HEK293 (cell line): Measurements from ENCODE around the gene NUP153.

Experiments used
- BCL6B ChIP-seq: fragments of 450-650 bp; formaldehyde crosslinking; IDR thresholded peaks from 2 replicates; pipeline ENCODE4 v1.5.1; 2017; ENCODE audit warnings: missing biosample characterization, missing genetic modification characterization
- ELK4 ChIP-seq: IDR thresholded peaks from 2 replicates; pipeline ENCODE4 v1.6.1; 2011; ENCODE audit warnings: mild to moderate bottlenecking, low read depth, low read length, borderline replicate concordance
- HOXD13 ChIP-seq: sonication (generic); formaldehyde crosslinking; IDR thresholded peaks from 2 replicates; pipeline ENCODE4 v1.8.0; 2022; ENCODE audit warnings: missing genetic modification reagents, borderline replicate concordance
- INSM2 ChIP-seq: fragments of 450-650 bp; formaldehyde crosslinking; IDR thresholded peaks from 2 replicates; pipeline ENCODE4 v1.5.1; 2016; ENCODE audit warnings: missing biosample characterization, missing genetic modification characterization
- KLF17 ChIP-seq: fragments of 450-650 bp; formaldehyde crosslinking; IDR thresholded peaks from 2 replicates; pipeline ENCODE4 v1.5.1; 2016; ENCODE audit warnings: missing biosample characterization, missing genetic modification characterization
- KLF9 ChIP-seq: fragments of 450-650 bp; formaldehyde crosslinking; IDR thresholded peaks from 2 replicates; pipeline ENCODE4 v1.5.1; 2016; ENCODE audit warnings: missing biosample characterization, missing genetic modification characterization, low read depth
- MEIS1 ChIP-seq: sonication (generic); formaldehyde crosslinking; IDR thresholded peaks from 2 replicates; pipeline ENCODE4 v1.8.1; 2022; ENCODE audit warnings: missing genetic modification reagents, mild to moderate bottlenecking, borderline replicate concordance
- REST ChIP-seq: fragments of 450-650 bp; formaldehyde crosslinking; IDR thresholded peaks from 2 replicates; pipeline ENCODE4 v1.5.1; 2016; ENCODE audit warnings: missing biosample characterization, missing genetic modification characterization
- WT1 ChIP-seq: fragments of 450-650 bp; formaldehyde crosslinking; IDR thresholded peaks from 2 replicates; pipeline ENCODE4 v1.5.1; 2016; ENCODE audit warnings: missing biosample characterization, missing genetic modification characterization
- YY1 ChIP-seq: fragments of 450-650 bp; formaldehyde crosslinking; IDR thresholded peaks from 2 replicates; pipeline ENCODE4 v1.5.1; 2018; ENCODE audit warnings: missing biosample characterization, missing genetic modification characterization
- ZBTB21 ChIP-seq: fragments of 450-650 bp; formaldehyde crosslinking; IDR thresholded peaks from 2 replicates; pipeline ENCODE4 v1.5.1; 2017; ENCODE audit warnings: missing biosample characterization, missing genetic modification characterization
- ZBTB8A ChIP-seq: fragments of 450-650 bp; formaldehyde crosslinking; IDR thresholded peaks from 2 replicates; pipeline ENCODE4 v1.5.1; 2016; ENCODE audit warnings: missing biosample characterization, missing genetic modification characterization
- ZNF184 ChIP-seq: fragments of 450-650 bp; IDR thresholded peaks from 2 replicates; pipeline ENCODE4 v1.5.1; 2018; ENCODE audit warnings: missing biosample characterization, mild to moderate bottlenecking, missing genetic modification characterization
- ZNF221 ChIP-seq: fragments of 450-650 bp; formaldehyde crosslinking; IDR thresholded peaks from 2 replicates; pipeline ENCODE4 v1.5.1; 2017; ENCODE audit warnings: missing biosample characterization, missing genetic modification characterization, borderline replicate concordance
- ZNF23 ChIP-seq: fragments of 450-650 bp; formaldehyde crosslinking; IDR thresholded peaks from 2 replicates; pipeline ENCODE4 v1.5.1; 2016; ENCODE audit warnings: missing biosample characterization, missing genetic modification characterization, borderline replicate concordance
- ZNF239 ChIP-seq: fragments of 450-650 bp; formaldehyde crosslinking; IDR thresholded peaks from 2 replicates; pipeline ENCODE4 v1.5.1; 2016; ENCODE audit warnings: missing biosample characterization, missing genetic modification characterization
- ZNF248 ChIP-seq: fragments of 450-650 bp; formaldehyde crosslinking; IDR thresholded peaks from 2 replicates; pipeline ENCODE4 v1.5.1; 2017; ENCODE audit warnings: missing biosample characterization, missing genetic modification characterization
- ZNF266 ChIP-seq: fragments of 450-650 bp; formaldehyde crosslinking; IDR thresholded peaks from 2 replicates; pipeline ENCODE4 v1.5.1; 2016; ENCODE audit warnings: missing biosample characterization, missing genetic modification characterization, low read depth
- ZNF350 ChIP-seq: fragments of 450-650 bp; formaldehyde crosslinking; IDR thresholded peaks from 2 replicates; pipeline ENCODE4 v1.5.0; 2017; ENCODE audit warnings: missing biosample characterization, mild to moderate bottlenecking, missing genetic modification characterization
- ZNF354C ChIP-seq: fragments of 450-650 bp; formaldehyde crosslinking; IDR thresholded peaks from 2 replicates; pipeline ENCODE4 v1.5.1; 2016; ENCODE audit warnings: missing biosample characterization, missing genetic modification characterization, low read depth, borderline replicate concordance
- ZNF394 ChIP-seq: fragments of 450-650 bp; formaldehyde crosslinking; IDR thresholded peaks from 2 replicates; pipeline ENCODE4 v1.5.1; 2016; ENCODE audit warnings: missing biosample characterization, missing genetic modification characterization, mild to moderate bottlenecking, moderate library complexity, borderline replicate concordance
- ZNF416 ChIP-seq: fragments of 450-650 bp; formaldehyde crosslinking; IDR thresholded peaks from 2 replicates; pipeline ENCODE4 v1.5.1; 2016; ENCODE audit warnings: missing biosample characterization, missing genetic modification characterization
- ZNF433 ChIP-seq: fragments of 450-650 bp; formaldehyde crosslinking; IDR thresholded peaks from 2 replicates; pipeline ENCODE4 v1.5.1; 2016; ENCODE audit warnings: missing biosample characterization, missing genetic modification characterization, low read depth
- ZNF473 ChIP-seq: fragments of 450-650 bp; formaldehyde crosslinking; IDR thresholded peaks from 2 replicates; pipeline ENCODE4 v1.5.1; 2017; ENCODE audit warnings: missing biosample characterization, missing genetic modification characterization
- ZNF521 ChIP-seq: fragments of 450-650 bp; formaldehyde crosslinking; IDR thresholded peaks from 2 replicates; pipeline ENCODE4 v1.5.1; 2017; ENCODE audit warnings: missing biosample characterization, mild to moderate bottlenecking, missing genetic modification characterization
- ZNF555 ChIP-seq: fragments of 450-650 bp; formaldehyde crosslinking; conservative IDR thresholded peaks from 2 replicates; pipeline ENCODE4 v1.5.1; 2017; ENCODE audit warnings: missing biosample characterization, mild to moderate bottlenecking, missing genetic modification characterization, inconsistent platforms
- ZNF585B ChIP-seq: fragments of 450-650 bp; formaldehyde crosslinking; IDR thresholded peaks from 2 replicates; pipeline ENCODE4 v1.5.1; 2016; ENCODE audit warnings: missing biosample characterization, missing genetic modification characterization
- ZNF660 ChIP-seq: fragments of 450-650 bp; IDR thresholded peaks from 2 replicates; pipeline ENCODE4 v1.5.1; 2018; ENCODE audit warnings: missing biosample characterization, mild to moderate bottlenecking, missing genetic modification characterization
- ZNF677 ChIP-seq: fragments of 450-650 bp; IDR thresholded peaks from 2 replicates; pipeline ENCODE4 v1.5.0; 2018; ENCODE audit warnings: missing biosample characterization, mild to moderate bottlenecking, missing genetic modification characterization, moderate library complexity
- ZNF830 ChIP-seq: fragments of 450-650 bp; IDR thresholded peaks from 2 replicates; pipeline ENCODE4 v1.5.0; 2018; ENCODE audit warnings: missing biosample characterization, missing genetic modification characterization, low read depth, mild to moderate bottlenecking, moderate library complexity
- ZSCAN4 ChIP-seq: fragments of 450-650 bp; formaldehyde crosslinking; IDR thresholded peaks from 2 replicates; pipeline ENCODE4 v1.5.1; 2017; ENCODE audit warnings: missing biosample characterization, missing genetic modification characterization

Gene NUP153

GRCh38 chr6:17719323-17720041 lies 12.8 kb upstream of the NUP153 start (continued):
- TF ChIP-seq REST (no peak), WT1 (tag by site-specific recombination) (no peak), INSM2 (tag by site-specific recombination) (no peak), MEIS1 (CRISPR knock-in tag) (no peak), ZNF221 (tag by site-specific recombination) (no peak), YY1 (tag by site-specific recombination) (no peak), ZSCAN4 (tag by site-specific recombination) (no peak), BCL6B (no peak), ZNF521 (tag by site-specific recombination) (no peak), ZNF677 (tag by site-specific recombination) (no peak), ZNF394 (peak; percentile 85; the same call in 1 of the 2 replicates), KLF17 (tag by site-specific recombination) (no peak), ZNF473 (tag by site-specific recombination) (no peak), ZNF660 (tag by site-specific recombination) (no peak), ZNF416 (tag by site-specific recombination) (no peak), ZNF433 (tag by site-specific recombination) (0 out of 2 replicates have a peak, but pooled peaks have one; percentile 25), ZNF354C (no peak), ZNF350 (tag by site-specific recombination) (no peak), ZNF239 (tag by site-specific recombination) (no peak), ELK4 (no peak), HOXD13 (CRISPR knock-in tag) (no peak), ZNF248 (tag by site-specific recombination) (no peak), ZNF266 (tag by site-specific recombination) (no peak), ZNF830 (no peak), ZNF585B (tag by site-specific recombination) (no peak), ZNF555 (peak; percentile 43), ZNF184 (tag by site-specific recombination) (no peak), ZNF23 (tag by site-specific recombination) (no peak), ZBTB8A (tag by site-specific recombination) (0 out of 2 replicates have a peak, but pooled peaks have one; percentile 42), KLF9 (tag by site-specific recombination) (no peak), ZBTB21 (no peak)
